HS-5 (cell line): ENCODE measurements around the gene PTPRD.

Experiments
- DNase-seq: peaks from one replicate; pipeline ENCODE4 v3.0.0-alpha.2; 2012; ENCODE audit warnings: low read depth

PTPRD gene

GRCh38 chr9:8769153-8769552 lies 1843.6 kb downstream of the PTPRD start:
- no peak for DNase-seq

GRCh38 chr9:8766096-8766495 lies 1846.7 kb downstream of the PTPRD start:
- DNase-seq, result peak; percentile 18

- DNase-seq, result peak; percentile 28
Observed at GRCh38 chr9:8764051-8764450, 1848.8 kb downstream of the PTPRD start.

GRCh38 chr9:8762479-8763085 lies 1850.2 kb downstream of the PTPRD start:
- DNase-seq, result no peak

- no peak for DNase-seq
Observed at GRCh38 chr9:8760000-8760767, 1852.6 kb downstream of the PTPRD start.

GRCh38 chr9:8757881-8758280 lies 1854.9 kb downstream of the PTPRD start:
- no peak for DNase-seq

GRCh38 chr9:8754751-8755150 lies 1858.1 kb downstream of the PTPRD start:
- DNase-seq, result no peak

GRCh38 chr9:8751406-8751930 lies 1861.3 kb downstream of the PTPRD start:
- no peak for DNase-seq

- DNase-seq, result no peak
Observed at GRCh38 chr9:8750639-8751051, 1862.2 kb downstream of the PTPRD start.

GRCh38 chr9:8745347-8745746 lies 1867.5 kb downstream of the PTPRD start:
- no peak for DNase-seq

GRCh38 chr9:8738945-8739344 lies 1873.9 kb downstream of the PTPRD start:
- no peak for DNase-seq

GRCh38 chr9:8736805-8737204 lies 1876.0 kb downstream of the PTPRD start:
- no peak for DNase-seq

- DNase-seq, result no peak
Observed at GRCh38 chr9:8734760-8735159, 1878.0 kb downstream of the PTPRD start.

- no peak for DNase-seq
Observed at GRCh38 chr9:8733131-8733954, 1879.5 kb downstream of the PTPRD start.

- DNase-seq, result no peak
Observed at GRCh38 chr9:8732367-8733075, 1880.3 kb downstream of the PTPRD start.

- DNase-seq, result no peak
Observed at GRCh38 chr9:8730618-8731017, 1882.2 kb downstream of the PTPRD start.

GRCh38 chr9:8728910-8729309 lies 1883.9 kb downstream of the PTPRD start:
- no peak for DNase-seq

GRCh38 chr9:8727191-8727590 lies 1885.6 kb downstream of the PTPRD start:
- DNase-seq, result no peak

- no peak for DNase-seq
Observed at GRCh38 chr9:8726692-8727091, 1886.1 kb downstream of the PTPRD start.

- no peak for DNase-seq
Observed at GRCh38 chr9:8725635-8726034, 1887.2 kb downstream of the PTPRD start.

- DNase-seq, result no peak
Observed at GRCh38 chr9:8724284-8725018, 1888.4 kb downstream of the PTPRD start.
